GM12873 (cell line): ENCODE measurements around the gene EGR1.

Source experiments
- CTCF ChIP-seq: IDR thresholded peaks from 2 replicates; pipeline ENCODE4 v1.5.1; 2012; ENCODE audit warnings: low read depth, mild to moderate bottlenecking, moderate library complexity, low read length, control low read depth; ENCODE audit not compliant: insufficient read depth; ENCODE audit errors: missing control alignments

The EGR1 gene

GRCh38 chr5:138468133-138468965, 3.1 kb downstream of the EGR1 start:
- TF ChIP-seq CTCF: no peak

- TF ChIP-seq CTCF: no peak
Observed at GRCh38 chr5:138468966-138469539, 3.8 kb downstream of the EGR1 start.

GRCh38 chr5:138469540-138470321, 4.5 kb downstream of the EGR1 start:
- no peak for TF ChIP-seq CTCF

GRCh38 chr5:138470322-138471051, 5.2 kb downstream of the EGR1 start:
- TF ChIP-seq CTCF: no peak

GRCh38 chr5:138471052-138471361, 5.7 kb downstream of the EGR1 start:
- no peak for TF ChIP-seq CTCF

- no peak for TF ChIP-seq CTCF
Observed at GRCh38 chr5:138472353-138472752, 7.1 kb downstream of the EGR1 start.

- no peak for TF ChIP-seq CTCF
Observed at GRCh38 chr5:138476918-138477317, 11.6 kb downstream of the EGR1 start.
